ENCODE results near the gene ADGRE3.

DNA sequence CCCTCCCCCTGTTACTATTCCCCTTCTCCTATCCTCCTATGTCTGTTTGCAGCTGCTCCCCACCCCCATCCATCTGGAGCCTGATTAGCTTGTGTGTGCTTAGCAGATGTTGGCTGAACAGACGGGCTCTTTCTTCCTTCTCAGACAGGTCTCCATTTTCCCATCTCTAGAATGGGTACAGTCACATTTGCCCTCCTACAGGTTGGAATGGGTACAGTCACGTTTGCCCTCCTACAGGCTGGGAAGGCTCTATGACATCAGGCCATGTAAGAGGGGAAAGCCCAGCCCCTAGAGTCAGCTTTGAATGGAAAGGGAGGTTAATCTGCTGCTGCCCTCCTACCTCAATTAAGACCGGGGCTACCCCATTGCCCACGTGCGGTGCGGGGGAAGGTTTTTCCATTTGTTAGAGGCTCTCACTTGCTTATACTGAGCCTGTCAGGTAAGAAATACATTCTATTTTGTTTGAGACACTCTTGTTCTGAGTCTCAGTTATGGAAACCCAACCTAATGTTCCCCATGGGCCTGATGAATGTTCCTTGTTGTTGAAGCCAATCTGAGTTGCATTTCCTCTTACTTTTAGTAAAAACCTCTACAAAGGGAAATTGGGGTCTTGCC lies 93.9 kb downstream of the ADGRE3 start:
- TF ChIP-seq, protein P1, sequence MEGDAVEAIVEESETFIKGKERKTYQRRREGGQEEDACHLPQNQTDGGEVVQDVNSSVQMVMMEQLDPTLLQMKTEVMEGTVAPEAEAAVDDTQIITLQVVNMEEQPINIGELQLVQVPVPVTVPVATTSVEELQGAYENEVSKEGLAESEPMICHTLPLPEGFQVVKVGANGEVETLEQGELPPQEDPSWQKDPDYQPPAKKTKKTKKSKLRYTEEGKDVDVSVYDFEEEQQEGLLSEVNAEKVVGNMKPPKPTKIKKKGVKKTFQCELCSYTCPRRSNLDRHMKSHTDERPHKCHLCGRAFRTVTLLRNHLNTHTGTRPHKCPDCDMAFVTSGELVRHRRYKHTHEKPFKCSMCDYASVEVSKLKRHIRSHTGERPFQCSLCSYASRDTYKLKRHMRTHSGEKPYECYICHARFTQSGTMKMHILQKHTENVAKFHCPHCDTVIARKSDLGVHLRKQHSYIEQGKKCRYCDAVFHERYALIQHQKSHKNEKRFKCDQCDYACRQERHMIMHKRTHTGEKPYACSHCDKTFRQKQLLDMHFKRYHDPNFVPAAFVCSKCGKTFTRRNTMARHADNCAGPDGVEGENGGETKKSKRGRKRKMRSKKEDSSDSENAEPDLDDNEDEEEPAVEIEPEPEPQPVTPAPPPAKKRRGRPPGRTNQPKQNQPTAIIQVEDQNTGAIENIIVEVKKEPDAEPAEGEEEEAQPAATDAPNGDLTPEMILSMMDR (IDR thresholded peaks at IDR 0.05; ENCODE audit: low read length) = peak; percentile 30; the same call in 1 of the 2 replicates
- TF ChIP-seq EZH2 (IDR thresholded peaks at IDR 0.05; ENCODE audit: borderline replicate concordance, low read length) = no peak

Measured in OCI-LY1 (cell line).